ENCODE measurements around the gene ORAI3. TPM values are rescaled to one million over a fixed set of nuclear protein-coding genes. Genes with fewer than 3 reads are reported as not detected.
A peak's percentile ranks its signal among the peaks of the same experiment; 100 is the strongest.

ORAI3 gene
- polyA plus RNA-seq, 5 donors: 16.0 to 21.9 (median 19.8) TPM

DNA sequence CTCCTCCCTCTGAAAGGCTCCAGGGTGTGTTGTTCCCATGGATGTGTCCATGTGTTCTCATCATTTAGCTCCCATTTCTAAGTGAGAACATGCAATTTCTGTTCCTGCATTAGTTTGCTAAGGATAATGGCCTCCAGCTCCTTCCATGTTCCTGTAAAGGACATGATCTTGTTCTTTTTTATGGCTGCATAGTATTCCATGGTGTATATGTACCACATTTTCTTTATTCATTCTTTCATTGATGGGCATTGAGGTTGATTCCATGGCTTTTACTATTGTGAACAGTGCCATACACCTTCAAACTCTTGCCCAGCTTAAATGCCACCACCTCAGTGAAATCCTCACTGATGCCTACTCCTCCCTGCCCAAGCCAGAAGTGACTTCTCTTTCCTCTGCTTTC is 4.5 kb upstream of the ORAI3 start:
- DNase-seq: no peak

- DNase-seq: no peak
Observed at GRCh38 chr16:30946671-30947540, 2.0 kb upstream of the ORAI3 start.

GRCh38 chr16:30947541-30947858 is 1.4 kb upstream of the ORAI3 start:
- no peak for DNase-seq

DNA sequence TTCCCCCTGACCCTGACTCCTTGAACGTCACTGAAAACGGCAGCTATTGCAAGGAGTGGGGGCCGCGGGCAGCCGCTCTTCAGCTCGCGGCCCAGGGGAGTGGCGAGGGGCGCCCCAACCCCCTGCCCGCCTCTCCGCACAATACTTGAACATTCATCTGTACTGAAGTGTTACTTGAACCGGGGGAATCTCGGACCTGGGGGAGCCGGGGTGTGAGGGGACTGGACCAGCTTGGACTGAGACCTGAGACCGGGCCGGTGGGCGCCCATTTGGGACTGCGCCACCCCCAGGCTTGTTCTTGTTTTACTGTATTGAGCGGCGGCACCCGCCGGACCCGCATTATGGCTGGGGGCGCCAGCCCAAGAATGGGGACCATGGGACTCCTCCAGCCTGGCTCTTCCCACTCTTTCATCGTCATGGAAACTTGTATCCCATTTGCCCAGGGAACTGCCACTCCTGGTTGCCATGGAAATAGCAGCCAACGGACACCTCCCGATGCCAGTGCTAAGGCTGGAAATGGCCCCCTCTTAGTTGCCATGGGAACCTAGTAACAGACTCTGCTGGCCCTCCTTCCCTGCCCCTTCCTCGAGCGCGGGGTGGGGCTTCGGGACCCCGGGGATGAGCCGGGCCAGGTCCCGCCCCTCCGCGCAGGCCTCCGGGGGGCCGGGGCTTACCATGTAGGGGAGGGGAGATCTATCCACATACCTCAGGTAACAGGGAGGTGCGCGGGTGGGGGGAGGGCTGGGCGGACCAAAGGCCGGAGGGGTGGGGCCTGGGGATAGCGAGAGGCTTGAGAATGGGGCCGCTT is 805 bp upstream of the ORAI3 start:
- peak; percentile 98 for DNase-seq

- DNase-seq: peak in 1 of 2 donors; percentile 38
Observed at GRCh38 chr16:30949650-30950515, 1.0 kb downstream of the ORAI3 start.

DNA sequence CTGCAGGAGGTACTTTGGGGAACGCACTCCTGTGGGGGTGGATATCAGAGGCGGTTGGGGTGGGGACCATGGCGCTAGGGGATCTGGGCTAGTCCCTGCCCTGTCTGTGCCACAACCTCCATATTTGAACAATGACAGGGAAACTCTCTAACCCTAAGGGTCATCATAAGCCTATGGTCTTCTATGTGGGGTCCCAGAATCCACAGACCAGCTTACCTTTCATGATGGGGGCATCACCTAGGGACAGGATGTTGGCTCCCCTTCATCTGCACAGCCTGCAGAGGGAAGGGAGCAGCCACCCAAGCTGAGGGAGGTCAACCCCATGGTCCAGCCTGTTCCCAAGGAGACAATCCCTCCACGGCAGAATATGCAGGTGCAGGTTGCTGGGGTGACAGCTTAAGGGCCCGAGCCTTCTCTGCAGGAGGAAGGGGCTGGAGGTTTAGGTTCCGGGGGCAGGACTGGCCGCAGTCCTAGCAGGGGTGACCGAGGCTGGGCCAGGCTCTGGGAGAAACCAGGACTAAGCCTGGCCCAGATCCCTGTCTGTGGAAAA is 1.7 kb downstream of the ORAI3 start:
- no peak for DNase-seq

DNA sequence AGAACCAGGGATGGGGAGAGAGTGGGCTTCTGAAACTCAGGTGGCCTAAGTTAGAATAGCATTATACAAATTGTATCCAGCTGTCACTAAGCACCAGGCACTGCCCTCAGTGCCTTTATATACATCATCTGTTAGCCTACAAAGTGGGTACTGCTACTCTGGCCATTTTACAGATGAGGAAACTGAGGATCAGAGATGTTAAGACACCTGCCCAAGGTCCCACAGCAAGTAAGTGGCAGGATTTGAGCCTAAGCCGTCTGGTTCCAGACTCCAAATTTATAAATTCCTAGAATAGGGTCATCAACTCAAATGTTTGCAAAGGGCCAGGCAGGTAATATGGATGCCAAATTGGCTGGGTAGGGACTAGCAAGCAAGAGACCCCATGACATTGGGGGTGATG is 2.3 kb downstream of the ORAI3 start:
- DNase-seq: no peak

DNA sequence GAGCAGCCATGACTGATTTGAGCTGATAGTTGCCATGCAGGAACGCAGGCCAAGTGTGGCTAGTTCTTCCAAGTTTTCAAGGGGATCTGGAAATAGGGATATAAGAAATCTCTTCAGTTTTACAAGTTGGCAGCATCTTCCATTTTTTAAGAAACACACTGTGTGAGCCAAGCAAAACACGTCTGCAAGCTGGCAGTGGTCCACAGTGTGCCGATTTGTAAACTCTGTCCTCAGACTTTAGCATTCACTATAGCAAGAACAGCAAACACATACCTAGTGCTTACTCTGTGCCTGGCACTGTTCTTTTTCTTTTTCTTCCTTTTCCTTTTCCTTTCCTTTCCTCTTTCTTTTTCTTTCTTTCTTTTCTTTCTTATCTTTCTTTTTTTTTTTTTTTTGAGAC is 2.9 kb downstream of the ORAI3 start:
- peak; percentile 61 to 71 for DNase-seq

- DNase-seq: no peak
Observed at GRCh38 chr16:30953111-30953510, 4.2 kb downstream of the ORAI3 start.

- DNase-seq: peak; percentile 53 to 66
Observed at GRCh38 chr16:30953511-30954124, 4.8 kb downstream of the ORAI3 start.

GRCh38 chr16:30954993-30955392 is 6.1 kb downstream of the ORAI3 start:
- no peak for DNase-seq

GRCh38 chr16:30956601-30957455 is 8.0 kb downstream of the ORAI3 start:
- peak in 1 of 2 donors; percentile 72 for DNase-seq

GRCh38 chr16:30957456-30958174 is 8.7 kb downstream of the ORAI3 start, which contains the start of gene SETD1A:
SETD1A (plus strand) TSS chr16:30957754; CDS start chr16:30958732, 978 bp downstream.
- peak; percentile 95 to 96 for DNase-seq

- DNase-seq: peak in 1 of 2 donors; percentile 38
Observed at GRCh38 chr16:30958175-30959079, 9.6 kb downstream of the ORAI3 start.

GRCh38 chr16:30961384-30961783 is 12.5 kb downstream of the ORAI3 start:
- DNase-seq: no peak

DNA sequence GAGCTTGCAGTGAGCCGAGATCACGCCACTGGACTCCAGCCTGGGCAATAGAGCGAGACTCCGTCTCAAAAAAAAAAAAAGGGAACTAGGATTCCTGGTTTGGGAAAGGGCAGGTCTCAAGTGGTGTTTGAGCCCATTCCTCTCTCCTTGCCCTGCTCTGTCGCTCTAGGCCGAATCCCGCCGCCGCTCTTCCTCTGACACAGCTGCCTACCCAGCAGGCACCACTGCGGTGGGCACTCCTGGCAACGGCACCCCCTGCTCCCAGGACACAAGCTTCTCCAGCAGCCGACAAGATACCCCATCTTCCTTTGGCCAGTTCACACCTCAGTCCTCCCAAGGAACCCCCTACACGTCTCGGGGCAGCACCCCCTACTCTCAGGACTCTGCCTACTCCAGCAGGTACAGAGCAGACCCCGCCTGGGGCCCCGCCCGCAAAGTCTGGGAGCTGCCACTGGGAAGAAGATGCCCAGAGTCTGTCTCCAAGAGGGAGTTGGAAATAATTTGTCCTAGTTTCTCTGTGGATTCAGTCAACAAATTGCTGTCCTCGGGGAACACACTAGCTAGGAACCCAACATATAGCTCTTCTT is 15.2 kb downstream of the ORAI3 start:
- DNase-seq: no peak

- DNase-seq: no peak
Observed at GRCh38 chr16:30964574-30965226, 15.8 kb downstream of the ORAI3 start.

All from right lung (tissue), 5 donors.